Measurements from ENCODE around the gene SLF2. TPM values are rescaled to one million over a fixed set of nuclear protein-coding genes. Genes with fewer than 3 reads are reported as not detected.

Gene SLF2
- total RNA-seq, 4 donors from 2014 or later: 27.9 to 102 (median 59.9) TPM

- Histone ChIP-seq H3K9me3 (no peaks in the 10 kb centered on the region), H3K4me3 (no peak overlapping the region), H3K27ac (peak overlapping the region; percentile 62 to 70), H3K27me3 (no peaks in the 10 kb centered on the region), H3K36me3 (no peaks in the 10 kb centered on the region), H3K4me1 (no peaks in the 10 kb centered on the region)
- DNase-seq: no peak
- no peak for TF ChIP-seq POLR2A (IDR thresholded peaks at IDR 0.05)
- no peak for TF ChIP-seq CTCF (IDR thresholded peaks at IDR 0.05)
- intact Hi-C loops (cut with DNase I; ENCODE audit: low total_unique reads): no loop called here
Measured at GRCh38 chr10:100895896-100896295, 16.9 kb upstream of the SLF2 start.

GRCh38 chr10:100896876-100897461 is 15.8 kb upstream of the SLF2 start:
- no peak for TF ChIP-seq POLR2A (IDR thresholded peaks at IDR 0.05)
- TF ChIP-seq CTCF (IDR thresholded peaks at IDR 0.05): no peak
- Histone ChIP-seq H3K9me3 (no peaks in the 10 kb centered on the region), H3K27ac (peak overlapping the region; percentile 62 to 70), H3K27me3 (no peaks in the 10 kb centered on the region), H3K4me1 (no peaks in the 10 kb centered on the region), H3K36me3 (no peaks in the 10 kb centered on the region), H3K4me3 (no peak overlapping the region)
- intact Hi-C loops (cut with DNase I; ENCODE audit: low total_unique reads): no loop called here
- DNase-seq: no peak

- peak overlapping the region in 1 of 2 donors; percentile 7 for H3K27ac ChIP-seq
- no peaks in the 10 kb centered on the region for H3K27me3 ChIP-seq
- no peak for DNase-seq
- H3K4me3 ChIP-seq: no peak overlapping the region
- H3K36me3 ChIP-seq: no peaks in the 10 kb centered on the region
- intact Hi-C loops (cut with DNase I; ENCODE audit: low total_unique reads): no loop called here
- H3K4me1 ChIP-seq: no peaks in the 10 kb centered on the region
- H3K9me3 ChIP-seq: no peaks in the 10 kb centered on the region
- TF ChIP-seq CTCF (IDR thresholded peaks at IDR 0.05) (no peak), POLR2A (IDR thresholded peaks at IDR 0.05) (no peak)
Measured at GRCh38 chr10:100897976-100898375, 14.8 kb upstream of the SLF2 start.

- Histone ChIP-seq H3K4me3 (no peak overlapping the region), H3K4me1 (no peaks in the 10 kb centered on the region), H3K27me3 (no peaks in the 10 kb centered on the region), H3K27ac (no peak overlapping the region), H3K9me3 (no peaks in the 10 kb centered on the region), H3K36me3 (no peaks in the 10 kb centered on the region)
- TF ChIP-seq POLR2A (IDR thresholded peaks at IDR 0.05) (no peak), CTCF (IDR thresholded peaks at IDR 0.05) (no peak)
- DNase-seq: no peak
- intact Hi-C loops (cut with DNase I; ENCODE audit: low total_unique reads): no loop called here
Measured at GRCh38 chr10:100899171-100899570, 13.6 kb upstream of the SLF2 start.

GRCh38 chr10:100901051-100901450 is 11.7 kb upstream of the SLF2 start:
- Histone ChIP-seq H3K4me1 (no peaks in the 10 kb centered on the region), H3K36me3 (no peaks in the 10 kb centered on the region), H3K27ac (no peak overlapping the region), H3K27me3 (no peaks in the 10 kb centered on the region), H3K4me3 (no peak overlapping the region), H3K9me3 (no peaks in the 10 kb centered on the region)
- intact Hi-C loops (cut with DNase I; ENCODE audit: low total_unique reads): no loop called here
- no peak for TF ChIP-seq CTCF (IDR thresholded peaks at IDR 0.05)
- TF ChIP-seq POLR2A (IDR thresholded peaks at IDR 0.05): no peak
- no peak for DNase-seq
